ENCODE measurements around the gene ZACN.

Gene ZACN

GRCh38 chr17:76104896-76105231 lies 25.9 kb downstream of the ZACN start:
- DNase-seq (ENCODE audit: extremely low read depth, low read depth): no peak
- no peak overlapping the region for H3K4me3 ChIP-seq (replicated peaks; ENCODE audit: low read depth, low read length)
- TF ChIP-seq, protein P1, sequence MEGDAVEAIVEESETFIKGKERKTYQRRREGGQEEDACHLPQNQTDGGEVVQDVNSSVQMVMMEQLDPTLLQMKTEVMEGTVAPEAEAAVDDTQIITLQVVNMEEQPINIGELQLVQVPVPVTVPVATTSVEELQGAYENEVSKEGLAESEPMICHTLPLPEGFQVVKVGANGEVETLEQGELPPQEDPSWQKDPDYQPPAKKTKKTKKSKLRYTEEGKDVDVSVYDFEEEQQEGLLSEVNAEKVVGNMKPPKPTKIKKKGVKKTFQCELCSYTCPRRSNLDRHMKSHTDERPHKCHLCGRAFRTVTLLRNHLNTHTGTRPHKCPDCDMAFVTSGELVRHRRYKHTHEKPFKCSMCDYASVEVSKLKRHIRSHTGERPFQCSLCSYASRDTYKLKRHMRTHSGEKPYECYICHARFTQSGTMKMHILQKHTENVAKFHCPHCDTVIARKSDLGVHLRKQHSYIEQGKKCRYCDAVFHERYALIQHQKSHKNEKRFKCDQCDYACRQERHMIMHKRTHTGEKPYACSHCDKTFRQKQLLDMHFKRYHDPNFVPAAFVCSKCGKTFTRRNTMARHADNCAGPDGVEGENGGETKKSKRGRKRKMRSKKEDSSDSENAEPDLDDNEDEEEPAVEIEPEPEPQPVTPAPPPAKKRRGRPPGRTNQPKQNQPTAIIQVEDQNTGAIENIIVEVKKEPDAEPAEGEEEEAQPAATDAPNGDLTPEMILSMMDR (IDR thresholded peaks at IDR 0.05; ENCODE audit: low read depth, low read length, missing control alignments): no peak

DNA sequence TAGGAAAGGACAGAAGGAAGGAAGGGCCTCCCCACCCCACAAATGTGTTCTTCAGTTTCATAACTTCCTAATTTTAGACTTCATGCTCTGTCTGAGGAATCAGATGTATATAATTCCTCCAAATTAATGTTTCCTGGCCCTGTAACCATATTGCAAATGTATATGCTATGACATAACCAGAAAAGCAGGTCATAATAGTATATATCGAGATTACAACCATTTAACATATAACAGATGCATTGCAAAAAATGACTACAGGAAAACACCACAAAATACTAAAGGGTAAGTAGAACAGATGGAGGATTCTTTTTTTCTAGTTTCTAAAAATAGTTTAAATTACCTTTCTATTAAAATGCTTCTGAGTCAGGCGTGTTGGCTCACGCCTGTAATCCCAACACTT lies 27.7 kb downstream of the ZACN start:
- TF ChIP-seq, protein P1 (IDR thresholded peaks at IDR 0.05; ENCODE audit: low read depth, low read length, missing control alignments): no peak
- H3K4me3 ChIP-seq (replicated peaks; ENCODE audit: low read depth, low read length): no peak overlapping the region
- no peak for DNase-seq (ENCODE audit: extremely low read depth, low read depth)

- no peak overlapping the region for H3K4me3 ChIP-seq (replicated peaks; ENCODE audit: low read depth, low read length)
- no peak for DNase-seq (ENCODE audit: extremely low read depth, low read depth)
- TF ChIP-seq, protein P1 (IDR thresholded peaks at IDR 0.05; ENCODE audit: low read depth, low read length, missing control alignments): peak; percentile 8
These were observed 28.5 kb downstream of the ZACN start for GRCh38 chr17:76107509-76107908.

DNA sequence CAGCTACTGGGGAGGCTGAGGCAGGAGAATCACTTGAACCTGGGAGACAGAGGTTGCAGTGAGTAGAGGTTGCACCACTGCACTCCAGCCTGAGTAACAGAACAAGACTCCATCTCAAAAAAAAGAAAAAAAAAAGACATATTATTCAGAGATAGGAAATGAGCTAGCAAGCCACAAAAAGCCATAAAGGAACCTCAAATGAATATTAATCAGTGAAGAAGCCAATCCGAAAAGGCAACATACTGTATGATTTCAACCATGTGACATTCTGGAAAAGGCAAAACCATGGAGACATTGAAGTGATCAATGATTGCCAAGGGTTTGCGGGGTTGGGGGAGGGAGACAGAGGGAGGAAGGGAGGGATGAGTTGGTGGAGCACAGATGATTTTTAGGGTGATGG lies 33.0 kb downstream of the ZACN start:
- no peak for DNase-seq (ENCODE audit: extremely low read depth, low read depth)
- TF ChIP-seq, protein P1 (IDR thresholded peaks at IDR 0.05; ENCODE audit: low read depth, low read length, missing control alignments): no peak
- H3K4me3 ChIP-seq (replicated peaks; ENCODE audit: low read depth, low read length): no peak overlapping the region

DNA sequence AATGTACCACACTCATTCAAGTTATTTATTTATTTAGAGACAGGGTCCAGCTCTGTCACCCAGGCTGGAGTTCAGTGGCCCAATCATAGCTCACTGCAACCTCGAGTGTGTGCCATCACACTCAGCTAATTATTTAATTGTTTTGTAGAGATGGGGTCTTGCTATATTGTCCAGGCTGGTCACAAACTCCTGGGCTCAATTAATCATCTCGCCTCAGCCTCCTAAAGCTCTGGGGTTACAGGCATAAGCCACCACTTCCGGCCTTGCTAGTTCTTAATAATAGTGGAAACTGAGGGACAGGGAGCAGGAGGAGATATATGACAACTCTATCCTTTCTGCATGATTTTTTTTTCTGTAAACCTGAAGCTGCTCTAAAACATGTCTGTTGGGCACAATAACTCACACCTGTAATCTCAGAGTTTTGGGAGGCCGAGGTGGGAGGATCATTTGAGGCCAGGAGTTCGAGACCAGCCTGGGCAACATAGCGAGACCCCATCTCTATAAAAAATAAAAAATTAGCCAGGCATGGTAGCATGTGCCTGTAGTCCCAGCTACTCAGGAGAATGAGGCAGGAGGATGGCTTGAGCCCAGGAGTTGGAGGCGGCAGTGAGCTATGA lies 36.3 kb downstream of the ZACN start:
- no peak for DNase-seq (ENCODE audit: extremely low read depth, low read depth)
- TF ChIP-seq, protein P1 (IDR thresholded peaks at IDR 0.05; ENCODE audit: low read depth, low read length, missing control alignments): no peak
- H3K4me3 ChIP-seq (replicated peaks; ENCODE audit: low read depth, low read length): no peak overlapping the region

- H3K4me3 ChIP-seq (replicated peaks; ENCODE audit: low read depth, low read length): no peak overlapping the region
- TF ChIP-seq, protein P1 (IDR thresholded peaks at IDR 0.05; ENCODE audit: low read depth, low read length, missing control alignments): no peak
These were observed 40.7 kb downstream of the ZACN start for GRCh38 chr17:76119409-76120371.

More at GRCh38 chr17:76119409-76120371, 40.7 kb downstream of the ZACN start:
- no peak for DNase-seq (ENCODE audit: extremely low read depth, low read depth)

Data from HFF-Myc (cell line).